Gastrocnemius medialis (tissue), 4 donors: ENCODE results near the gene MEGF11. TPM values are rescaled to one million over a fixed set of nuclear protein-coding genes. Genes with fewer than 3 reads are reported as not detected.
A peak's percentile ranks its signal among the peaks of the same experiment; 100 is the strongest.

ENCODE experiments used
- ATAC-seq, 2 donors: fragments of 150-250 bp; one replicate each; pipeline ENCODE4 v1.9.1; 2016
- DNase-seq, 2 donors: peaks; one replicate each; pipeline ENCODE4 v3.0.0-alpha.2; 2019
- H3K27ac ChIP-seq, 4 donors: fragments of 200-600 bp; sonication (generic); 1 replicate in 1 of 4; 2 replicates in 3 of 4; pipeline ENCODE4 v1.5.1; 2016 to 2018; ENCODE audit warnings: mild to moderate bottlenecking in 2 of 4, moderate library complexity in 1 of 4
- H3K27me3 ChIP-seq, 3 donors: fragments of 200-600 bp; sonication (generic) in 2 of 3; 1 replicate in 1 of 3; 2 replicates in 2 of 3; pipeline versions ENCODE4 v1.5.1 to v1.6.0; 2016 to 2019; ENCODE audit warnings: mild to moderate bottlenecking in 1 of 3, moderate library complexity in 1 of 3
- H3K36me3 ChIP-seq, 2 donors: fragments of 200-600 bp; sonication (generic) in 1 of 2; one replicate each; pipeline ENCODE4 v1.5.1; 2017 to 2018
- H3K4me1 ChIP-seq, 2 donors: fragments of 200-600 bp; sonication (generic) in 1 of 2; one replicate each; pipeline ENCODE4 v1.5.1; 2016 to 2017; ENCODE audit warnings: mild to moderate bottlenecking in 2 of 2
- H3K4me3 ChIP-seq, 4 donors: fragments of 200-600 bp; sonication (generic) in 3 of 4; 1 replicate in 1 of 4; 2 replicates in 3 of 4; pipeline ENCODE4 v1.5.1; 2016 to 2019; ENCODE audit warnings: mild to moderate bottlenecking in 2 of 4
- H3K9me3 ChIP-seq, 3 donors: fragments of 200-600 bp; sonication (generic) in 2 of 3; 1 replicate in 1 of 3; 2 replicates in 2 of 3; pipeline ENCODE4 v1.5.1; 2016 to 2019
- POLR2A ChIP-seq, 2 donors: fragments of 450-650 bp; IDR thresholded peaks; one replicate each; pipeline ENCODE4 v1.6.1; 2017; ENCODE audit warnings: antibody characterized with exemption in 2 of 2, mild to moderate bottlenecking in 2 of 2, moderate library complexity in 2 of 2
- in situ Hi-C, 4 donors: fragments of 200-750 bp; cut with MboI; loops; one replicate each; pipeline versions ENCODE4 v1.15.0 to v1.8.0; 2017; ENCODE audit warnings: low sequenced_read_pairs in 4 of 4
- intact Hi-C: fragments of 100-400 bp; cut with DNase I; formaldehyde crosslinking; loops from one replicate; pipeline ENCODE4 v1.15.1; 2023; ENCODE audit warnings: low total_unique reads
- total RNA-seq, 4 donors: library from RNA; depleted of rRNA; stranded (reverse); fragments of >200 nt; gene quantifications; one replicate each; pipeline versions ENCODE4 v1.1.0 to v1.2.3, GENCODE V29; 2016
- TF ChIP-seq, protein P1 (sequence below), 5 experiments: fragments of 450-650 bp in 3 of 5; fragments of 200-600 bp in 2 of 5; sonication (generic) in 2 of 5; IDR thresholded peaks in 4 of 5; conservative IDR thresholded peaks in 1 of 5; 1 replicate in 4 of 5; 2 replicates in 1 of 5; pipeline ENCODE4 v1.5.1; 2016 to 2019; ENCODE audit warnings: antibody characterized with exemption in 5 of 5, mild to moderate bottlenecking in 3 of 5, moderate library complexity in 3 of 5

MEGF11 gene
- total RNA-seq, 4 donors from 2014 or later: not detected

- Histone ChIP-seq H3K27ac (no peak overlapping the region), H3K27me3 (peaks cover 40 to 41% (median 40%) of the 10 kb centered on the region in 3 donors), H3K9me3 (no peaks in the 10 kb centered on the region), H3K4me3 (no peak overlapping the region), H3K4me1 (no peaks in the 10 kb centered on the region), H3K36me3 (no peaks in the 10 kb centered on the region)
- no peak for TF ChIP-seq POLR2A (IDR thresholded peaks at IDR 0.05)
- TF ChIP-seq, protein P1, sequence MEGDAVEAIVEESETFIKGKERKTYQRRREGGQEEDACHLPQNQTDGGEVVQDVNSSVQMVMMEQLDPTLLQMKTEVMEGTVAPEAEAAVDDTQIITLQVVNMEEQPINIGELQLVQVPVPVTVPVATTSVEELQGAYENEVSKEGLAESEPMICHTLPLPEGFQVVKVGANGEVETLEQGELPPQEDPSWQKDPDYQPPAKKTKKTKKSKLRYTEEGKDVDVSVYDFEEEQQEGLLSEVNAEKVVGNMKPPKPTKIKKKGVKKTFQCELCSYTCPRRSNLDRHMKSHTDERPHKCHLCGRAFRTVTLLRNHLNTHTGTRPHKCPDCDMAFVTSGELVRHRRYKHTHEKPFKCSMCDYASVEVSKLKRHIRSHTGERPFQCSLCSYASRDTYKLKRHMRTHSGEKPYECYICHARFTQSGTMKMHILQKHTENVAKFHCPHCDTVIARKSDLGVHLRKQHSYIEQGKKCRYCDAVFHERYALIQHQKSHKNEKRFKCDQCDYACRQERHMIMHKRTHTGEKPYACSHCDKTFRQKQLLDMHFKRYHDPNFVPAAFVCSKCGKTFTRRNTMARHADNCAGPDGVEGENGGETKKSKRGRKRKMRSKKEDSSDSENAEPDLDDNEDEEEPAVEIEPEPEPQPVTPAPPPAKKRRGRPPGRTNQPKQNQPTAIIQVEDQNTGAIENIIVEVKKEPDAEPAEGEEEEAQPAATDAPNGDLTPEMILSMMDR (IDR thresholded peaks at IDR 0.05 in 4 of 5, conservative IDR thresholded peaks at IDR 0.05 in 1 of 5): no peak
- intact Hi-C loops (no loop called here), in situ Hi-C loops (loop anchor here in 1 of 4 donors (25.0 kb wide), 1 partner anchor 202 kb away; no protein-coding TSS in a partner anchor)
- ATAC-seq (no peak), DNase-seq (no peak)
These were observed 268.2 kb downstream of the MEGF11 start for GRCh38 chr15:65985387-65985786.

DNA sequence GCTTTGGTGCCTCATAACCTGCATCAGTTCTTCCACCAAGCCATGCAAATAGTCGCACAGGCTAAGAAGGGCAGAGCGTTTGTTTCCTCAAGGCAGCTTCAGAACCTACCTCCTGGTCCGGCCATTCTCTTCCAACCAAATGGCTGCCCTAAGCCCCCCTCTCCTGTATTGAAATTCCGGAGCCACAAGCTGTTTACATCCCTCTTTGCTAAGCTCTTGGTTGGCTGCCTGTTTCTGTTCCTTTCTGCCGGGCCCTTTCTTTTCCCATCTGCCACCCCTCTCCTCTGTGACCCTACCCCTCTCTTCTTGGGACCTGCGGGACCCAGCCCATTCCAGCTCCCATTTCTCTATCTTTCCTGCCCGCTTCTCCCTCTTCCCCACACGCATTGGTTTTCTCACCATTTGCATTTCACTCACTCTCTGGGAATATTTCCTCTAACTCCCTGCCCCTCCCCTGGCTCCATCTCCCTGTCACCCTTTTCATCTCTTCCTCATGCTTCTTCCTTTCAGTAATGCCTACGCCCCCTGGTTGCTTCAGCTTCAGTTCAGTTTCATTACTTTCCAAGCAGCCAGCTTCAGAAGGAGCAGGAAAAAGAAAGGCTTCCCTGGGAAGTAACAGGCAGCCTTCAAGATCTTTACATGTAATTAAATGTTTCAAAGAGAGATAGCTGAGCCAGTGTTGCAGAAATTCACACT lies 270.8 kb downstream of the MEGF11 start:
- no peak overlapping the region for H3K27ac ChIP-seq
- TF ChIP-seq, protein P1 (IDR thresholded peaks at IDR 0.05 in 4 of 5, conservative IDR thresholded peaks at IDR 0.05 in 1 of 5): no peak
- no peaks in the 10 kb centered on the region for H3K4me1 ChIP-seq
- H3K9me3 ChIP-seq: no peaks in the 10 kb centered on the region
- in situ Hi-C loops: loop anchor here in 1 of 4 donors (25.0 kb wide), 1 partner anchor 205 kb away; no protein-coding TSS in a partner anchor
- H3K27me3 ChIP-seq: peaks cover 32 to 40% (median 38%) of the 10 kb centered on the region in 3 donors
- intact Hi-C loops: no loop called here
- ATAC-seq: no peak
- no peak overlapping the region for H3K4me3 ChIP-seq
- H3K36me3 ChIP-seq: no peaks in the 10 kb centered on the region
- DNase-seq: no peak

DNA sequence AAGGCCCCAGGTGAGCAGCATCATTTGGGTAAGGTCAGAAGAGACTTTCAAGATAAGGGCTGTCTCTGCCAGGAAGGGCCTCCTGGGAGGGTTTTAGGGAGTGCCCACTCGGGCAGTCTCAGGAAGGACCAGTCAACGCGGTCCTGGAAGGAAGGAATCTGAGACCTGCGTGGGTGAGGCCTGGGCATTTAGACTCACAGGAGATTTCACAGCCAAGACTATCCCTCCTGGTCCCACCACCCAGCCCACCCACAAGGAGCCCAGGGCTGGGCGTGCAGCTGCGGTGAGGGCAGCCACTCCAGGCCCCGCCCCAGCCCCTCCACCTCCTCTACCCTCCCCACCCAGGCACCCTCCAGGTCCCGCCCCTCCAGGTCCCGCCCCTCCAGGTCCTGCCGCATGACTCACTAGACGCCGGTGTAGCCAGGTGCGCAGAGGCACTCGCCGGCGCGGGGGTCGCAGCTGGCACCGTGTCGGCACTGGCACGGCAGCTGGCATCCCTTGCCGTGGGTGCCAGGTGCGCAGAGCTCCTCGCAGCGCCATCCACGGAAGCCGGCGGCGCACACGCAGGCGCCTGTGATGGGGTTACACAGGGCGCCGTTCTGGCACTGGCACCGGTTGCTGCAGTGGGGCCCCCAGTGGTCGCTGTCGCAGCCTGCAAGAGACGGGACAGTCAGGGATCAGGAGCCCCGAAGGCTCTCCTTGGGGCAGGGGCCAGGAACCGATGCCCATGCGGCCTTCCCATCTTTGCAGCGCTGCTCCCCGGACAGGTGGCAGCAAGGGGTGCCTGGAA lies 271.5 kb downstream of the MEGF11 start:
- H3K9me3 ChIP-seq: no peaks in the 10 kb centered on the region
- intact Hi-C loops: no loop called here
- in situ Hi-C loops: loop anchor here in 1 of 4 donors (25.0 kb wide), 1 partner anchor 205 kb away; no protein-coding TSS in a partner anchor
- no peak for ATAC-seq
- TF ChIP-seq, protein P1 (IDR thresholded peaks at IDR 0.05 in 4 of 5, conservative IDR thresholded peaks at IDR 0.05 in 1 of 5): no peak
- TF ChIP-seq POLR2A (IDR thresholded peaks at IDR 0.05): no peak
- DNase-seq: no peak
- H3K4me3 ChIP-seq: no peak overlapping the region
- peaks cover 27 to 38% (median 38%) of the 10 kb centered on the region in 3 donors for H3K27me3 ChIP-seq
- no peaks in the 10 kb centered on the region for H3K36me3 ChIP-seq
- H3K4me1 ChIP-seq: no peaks in the 10 kb centered on the region
- H3K27ac ChIP-seq: no peak overlapping the region

- peak in 1 of 2 donors; percentile 11 for DNase-seq
- in situ Hi-C loops: loop anchor here in 1 of 4 donors (25.0 kb wide), 1 partner anchor 206 kb away; no protein-coding TSS in a partner anchor
These were observed 272.6 kb downstream of the MEGF11 start for GRCh38 chr15:65980824-65981456.

More at GRCh38 chr15:65980824-65981456, 272.6 kb downstream of the MEGF11 start:
- H3K27me3 ChIP-seq: peaks cover 27 to 33% (median 27%) of the 10 kb centered on the region in 3 donors
- TF ChIP-seq, protein P1 (IDR thresholded peaks at IDR 0.05 in 4 of 5, conservative IDR thresholded peaks at IDR 0.05 in 1 of 5): peak in 3 of 5 experiments; percentile 42 to 56 (median 51)
- no peak for TF ChIP-seq POLR2A (IDR thresholded peaks at IDR 0.05)
- ATAC-seq: peak; percentile 53 to 59
- H3K27ac ChIP-seq: no peak overlapping the region
- no peaks in the 10 kb centered on the region for H3K36me3 ChIP-seq
- no peaks in the 10 kb centered on the region for H3K4me1 ChIP-seq
- H3K9me3 ChIP-seq: no peaks in the 10 kb centered on the region
- no peak overlapping the region for H3K4me3 ChIP-seq
- intact Hi-C loops: no loop called here
